K562 (cell line): Measurements from ENCODE around the gene KLHL35. TPM values are rescaled to one million over a fixed set of nuclear protein-coding genes. Genes with fewer than 3 reads are reported as not detected.

Experiments
- ATAC-seq: fragments of 200-7000 bp; cut with Tn5 transposase; 3 replicates; pipeline ENCODE4 v1.9.1; 2020; ENCODE audit warnings: moderate library complexity
- BruUV-seq: library from RNA; stranded (reverse); fragments of 400-500 nt; replicated peaks from 2 replicates; lab custom pipeline; 2021; lab: Mats Ljungman, UMichigan
- CTCF ChIA-PET: fragments of 300-600 bp; formaldehyde crosslinking; extraction: SDS; loops from one replicate; lab custom pipeline; 2021; ENCODE audit warnings: low intra/inter-chr PET ratio; lab: Yijun Ruan, JAX
- POLR2A ChIA-PET: fragments of 300-600, 350-650 bp; sonication (Branson Sonifier 250); formaldehyde crosslinking; extraction: SDS; loops from one replicate; lab custom pipeline; 2021; ENCODE audit warnings: antibody characterized with exemption, inconsistent platforms; lab: Yijun Ruan, JAX
- DNase-seq, 4 experiments: peaks; one replicate each; pipeline versions ENCODE4 v3.0.0 to v3.0.0-alpha.2; 2011 to 2018; ENCODE audit warnings: low spot score in 3 of 4, mixed read lengths in 3 of 4; ENCODE audit errors: extremely low read depth in 1 of 4
- FAIRE-seq: peaks from 2 replicates; lab custom pipeline; 2011; peaks lifted over from hg19 to GRCh38; lab: Jason Lieb, UNC
- H2AFZ ChIP-seq: 2 replicates; pipeline ENCODE4 v1.6.0; 2011; ENCODE audit warnings: low read depth, low read length, control low read depth, inconsistent platforms
- H3K27ac ChIP-seq: fragments of 200-600 bp; 3 replicates; pipeline ENCODE4 v1.8.0; 2011; ENCODE audit warnings: low read depth, mild to moderate bottlenecking, control low read depth, inconsistent platforms, low read length, moderate library complexity, mixed read lengths; ENCODE audit errors: extremely low read depth
- H3K27me3 ChIP-seq, 2 experiments: fragments of 300-600 bp in 1 of 2; 2 replicates in 1 of 2; 3 replicates in 1 of 2; pipeline versions ENCODE4 v1.6.0 to v1.8.0; 2011; ENCODE audit warnings: inconsistent platforms in 2 of 2, low read length in 2 of 2, mild to moderate bottlenecking in 1 of 2, mixed read lengths in 1 of 2, moderate library complexity in 1 of 2; ENCODE audit not compliant: control insufficient read depth in 2 of 2, insufficient read depth in 2 of 2
- H3K36me3 ChIP-seq: fragments of 300-600 bp; 3 replicates; pipeline ENCODE4 v1.8.0; 2011; ENCODE audit warnings: mild to moderate bottlenecking, low read length, inconsistent platforms; ENCODE audit not compliant: control insufficient read depth, insufficient read depth
- H3K4me1 ChIP-seq, 2 experiments: fragments of 200-600 bp in 1 of 2; replicated peaks in 1 of 2; 2 replicates in 1 of 2; 3 replicates in 1 of 2; pipeline versions ENCODE4 v1.5.1 to v1.8.0; 2011; ENCODE audit warnings: inconsistent platforms in 2 of 2, low read length in 2 of 2, mild to moderate bottlenecking in 1 of 2, mixed read lengths in 1 of 2, moderate library complexity in 1 of 2; ENCODE audit not compliant: control insufficient read depth in 2 of 2, insufficient read depth in 2 of 2
- H3K4me2 ChIP-seq: 2 replicates; pipeline ENCODE4 v1.6.1; 2011; ENCODE audit warnings: low read length, control low read depth, inconsistent platforms, mixed read lengths; ENCODE audit not compliant: insufficient read depth
- H3K4me3 ChIP-seq: fragments of 200-600 bp; sonication (generic), shearing (Covaris generic); 2 replicates; pipeline ENCODE4 v1.5.1; 2016; ENCODE audit warnings: control low read depth, inconsistent platforms
- H3K79me2 ChIP-seq: fragments of 200-600 bp; 3 replicates; pipeline ENCODE4 v1.8.0; 2011; ENCODE audit warnings: low read length, inconsistent platforms; ENCODE audit not compliant: control insufficient read depth, insufficient read depth
- H3K9ac ChIP-seq, 2 experiments: 2 replicates each; pipeline versions ENCODE4 v1.6.0 to v1.6.1; 2011; ENCODE audit warnings: low read depth in 2 of 2, low read length in 2 of 2, control low read depth in 1 of 2, inconsistent platforms in 1 of 2, mild to moderate bottlenecking in 1 of 2, mixed read lengths in 1 of 2; ENCODE audit not compliant: insufficient read depth in 1 of 2
- H3K9me1 ChIP-seq: one replicate; pipeline ENCODE4 v1.6.0; 2011; ENCODE audit warnings: inconsistent platforms, mild to moderate bottlenecking, low read length, moderate library complexity; ENCODE audit not compliant: control insufficient read depth, insufficient read depth
- H3K9me3 ChIP-seq: replicated peaks from 2 replicates; pipeline ENCODE4 v1.5.1; 2011; ENCODE audit warnings: low read depth, low read length, inconsistent platforms; ENCODE audit not compliant: control insufficient read depth, insufficient read depth
- H4K20me1 ChIP-seq: replicated peaks from 2 replicates; pipeline ENCODE4 v1.6.1; 2011; ENCODE audit warnings: low read length, inconsistent platforms, mixed read lengths; ENCODE audit not compliant: control insufficient read depth, insufficient read depth
- BCOR ChIP-seq: fragments of 450-650 bp; IDR thresholded peaks from 2 replicates; pipeline ENCODE4 v1.6.1; 2016
- CBX1 ChIP-seq: sonication (generic); IDR thresholded peaks from 2 replicates; pipeline ENCODE4 v1.6.1; 2016; ENCODE audit warnings: antibody characterized with exemption, low read depth, mild to moderate bottlenecking
- CHD4 ChIP-seq: fragments of 200-600 bp; sonication (generic); IDR thresholded peaks from 3 replicates; pipeline ENCODE4 v1.6.1; 2012; ENCODE audit warnings: low read depth, mild to moderate bottlenecking, mixed read lengths, low read length, inconsistent platforms; ENCODE audit not compliant: insufficient read depth, insufficient replicate concordance, poor library complexity, severe bottlenecking
- DMBX1 ChIP-seq: fragments of 250-450 bp; sonication (Bioruptor Pico); IDR thresholded peaks from 2 replicates; pipeline ENCODE4 v1.8.0; 2022; ENCODE audit warnings: inconsistent platforms, mild to moderate bottlenecking, moderate library complexity, borderline replicate concordance
- HDAC1 ChIP-seq, 2 experiments: fragments of 450-650 bp; IDR thresholded peaks; 2 replicates each; pipeline ENCODE4 v1.6.1; 2016 to 2017; ENCODE audit warnings: inconsistent platforms in 1 of 2, mild to moderate bottlenecking in 1 of 2, moderate library complexity in 1 of 2
- KDM1A ChIP-seq, 2 experiments: fragments of 450-650 bp; IDR thresholded peaks; 2 replicates each; pipeline ENCODE4 v1.6.1; 2016; ENCODE audit warnings: mild to moderate bottlenecking in 2 of 2
- RCOR1 ChIP-seq, 2 experiments: IDR thresholded peaks; 2 replicates each; pipeline ENCODE4 v1.6.1; 2012; ENCODE audit warnings: low read depth in 2 of 2, low read length in 2 of 2, borderline replicate concordance in 1 of 2, improper control_type of control experiment in 1 of 2
- WGBS: fragments of 100-300 bp; shearing (Covaris generic); methylation state at CpG from one replicate; pipeline ENCODE4 v1.1.6; 2016; ENCODE audit warnings: low coverage, mixed read lengths; ENCODE audit not compliant: insufficient coverage; ENCODE audit errors: missing lambda C conversion rate; 5-methylcytosine and 5-hydroxymethylcytosine counted together
- in situ Hi-C: fragments of 300-500 bp; cut with MboI; formaldehyde crosslinking; loops from 4 replicates; pipeline ENCODE4 v1.15.0; 2018; ENCODE audit warnings: inconsistent platforms, mixed read lengths
- intact Hi-C: fragments of 100-400 bp; cut with micrococcal nuclease; formaldehyde crosslinking; loops from 2 replicates; pipeline ENCODE4 v1.14.2; 2022
- polyA plus RNA-seq, 8 experiments: library from polyadenylated mRNA; depleted of rRNA in 4 of 8; stranded (reverse) in 5 of 8; unstranded in 3 of 8; fragments of >200 nt; fragmentation: Nextera tagmentation in 2 of 8; fragmentation: Illumina TruSeq in 1 of 8; extraction: Ambion mirVana in 2 of 8; extraction: Trizol in 1 of 8; gene quantifications; 2 replicates each; pipeline versions ENCODE4 v1.2.1 to v1.2.3, GENCODE V29; 2011 to 2014; ENCODE audit warnings: inconsistent platforms in 1 of 8, missing spikeins in 1 of 8
- total RNA-seq, 7 experiments: library from RNA; depleted of rRNA in 6 of 7; stranded (reverse); fragments of >200 nt in 6 of 7; fragmentation: Illumina TruSeq in 2 of 7; extraction: Trizol in 2 of 7; gene quantifications; 2 replicates each; pipeline versions ENCODE4 v1.2.1 to v1.2.3, GENCODE V29; 2011 to 2021; ENCODE audit warnings: low replicate concordance in 1 of 7
- TF ChIP-seq, protein P1 (sequence below): fragments of 250-450 bp; sonication (Bioruptor Pico); IDR thresholded peaks from 2 replicates; pipeline ENCODE4 v1.4.0; 2020
- TF ChIP-seq, protein P2 (sequence below): fragments of 250-450 bp; sonication (Bioruptor Pico); IDR thresholded peaks from 2 replicates; pipeline ENCODE4 v1.9.0; 2021; ENCODE audit warnings: mild to moderate bottlenecking, inconsistent platforms
- TF ChIP-seq, protein P3 (sequence below): fragments of 450-650 bp; IDR thresholded peaks from 2 replicates; pipeline ENCODE4 v1.6.1; 2016; ENCODE audit warnings: borderline replicate concordance

Gene KLHL35
- total and polyA plus RNA-seq, 9 of the 15 experiments (the other 6 are each of a cell fraction or from before 2014, with no cell fraction given), result not detected

DNA sequence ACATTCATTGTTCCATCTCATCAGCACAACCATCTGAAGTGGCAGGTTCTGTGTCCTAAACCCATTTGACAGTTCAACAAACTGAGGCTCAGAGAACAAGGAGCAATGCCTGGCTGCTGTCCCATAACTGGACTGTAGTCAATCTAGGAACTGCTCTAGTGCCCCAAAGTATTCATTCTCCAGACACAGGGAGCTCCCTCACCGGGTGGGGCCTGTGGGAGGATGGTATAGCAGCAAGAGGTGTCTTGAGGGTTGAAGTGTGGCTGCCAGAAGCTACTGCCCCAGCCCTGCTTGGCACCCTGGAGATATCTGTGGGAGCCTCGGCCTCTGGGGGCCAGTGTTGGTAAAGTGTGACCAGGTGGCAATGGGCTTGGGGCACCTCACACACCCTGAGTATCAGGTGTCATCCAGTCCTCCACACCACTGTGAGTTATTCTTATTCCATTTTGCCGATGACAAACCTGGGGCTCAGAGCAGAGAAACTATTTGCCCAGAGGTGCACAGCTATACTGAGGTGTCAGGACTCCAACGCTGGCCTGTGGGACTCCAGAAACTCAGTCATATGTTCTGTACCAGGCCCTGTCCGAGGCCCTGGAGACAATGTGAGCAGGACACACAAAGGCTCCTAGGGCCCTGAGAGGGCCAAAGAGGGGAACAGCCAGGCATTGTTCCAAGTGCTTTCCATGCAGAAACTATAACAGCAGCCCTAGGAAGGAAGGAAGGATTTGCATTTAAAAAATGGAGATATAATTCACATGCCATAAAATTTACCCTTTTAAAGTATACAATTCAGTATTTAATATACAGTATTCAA, 46.0 kb upstream of the KLHL35 start:
- no peak for ATAC-seq
- intact Hi-C loops, result no loop called here
- Histone ChIP-seq H3K4me1 (peaks cover 65 to 69% of the 10 kb centered on the region in 2 experiments), H3K9ac (peak overlapping the region; percentile 15 to 75; a peak in 3 of 4 replicates), H3K9me3 (no peaks in the 10 kb centered on the region), H3K27me3 (no peaks in the 10 kb centered on the region), H3K36me3 (no peaks in the 10 kb centered on the region), H3K9me1 (peaks cover 4% of the 10 kb centered on the region), H4K20me1 (no peaks in the 10 kb centered on the region), H3K4me3 (no peak overlapping the region), H3K4me2 (no peak overlapping the region), H2AFZ (no peak overlapping the region), H3K27ac (peak overlapping the region; percentile 69; the same call in 2 of the 3 replicates), H3K79me2 (no peaks in the 10 kb centered on the region)
- no peak for DNase-seq
- in situ Hi-C loops, result no loop called here
- CTCF ChIA-PET, result no interaction called here
- no TSS peak for BruUV-seq
- FAIRE-seq, result no peak
- 51% methylated on average over 5 of the region's 5 CpGs for WGBS
- POLR2A ChIA-PET, result no interaction called here
- TF ChIP-seq KDM1A (IDR thresholded peaks at IDR 0.05), result peak; percentile 80 to 91
- peak; percentile 60 to 84; a peak in 2 of 4 replicates for TF ChIP-seq RCOR1 (IDR thresholded peaks at IDR 0.05; ENCODE audit: borderline replicate concordance in 1 of 2, low read depth in 2 of 2, low read length in 2 of 2)
- TF ChIP-seq, protein P1, sequence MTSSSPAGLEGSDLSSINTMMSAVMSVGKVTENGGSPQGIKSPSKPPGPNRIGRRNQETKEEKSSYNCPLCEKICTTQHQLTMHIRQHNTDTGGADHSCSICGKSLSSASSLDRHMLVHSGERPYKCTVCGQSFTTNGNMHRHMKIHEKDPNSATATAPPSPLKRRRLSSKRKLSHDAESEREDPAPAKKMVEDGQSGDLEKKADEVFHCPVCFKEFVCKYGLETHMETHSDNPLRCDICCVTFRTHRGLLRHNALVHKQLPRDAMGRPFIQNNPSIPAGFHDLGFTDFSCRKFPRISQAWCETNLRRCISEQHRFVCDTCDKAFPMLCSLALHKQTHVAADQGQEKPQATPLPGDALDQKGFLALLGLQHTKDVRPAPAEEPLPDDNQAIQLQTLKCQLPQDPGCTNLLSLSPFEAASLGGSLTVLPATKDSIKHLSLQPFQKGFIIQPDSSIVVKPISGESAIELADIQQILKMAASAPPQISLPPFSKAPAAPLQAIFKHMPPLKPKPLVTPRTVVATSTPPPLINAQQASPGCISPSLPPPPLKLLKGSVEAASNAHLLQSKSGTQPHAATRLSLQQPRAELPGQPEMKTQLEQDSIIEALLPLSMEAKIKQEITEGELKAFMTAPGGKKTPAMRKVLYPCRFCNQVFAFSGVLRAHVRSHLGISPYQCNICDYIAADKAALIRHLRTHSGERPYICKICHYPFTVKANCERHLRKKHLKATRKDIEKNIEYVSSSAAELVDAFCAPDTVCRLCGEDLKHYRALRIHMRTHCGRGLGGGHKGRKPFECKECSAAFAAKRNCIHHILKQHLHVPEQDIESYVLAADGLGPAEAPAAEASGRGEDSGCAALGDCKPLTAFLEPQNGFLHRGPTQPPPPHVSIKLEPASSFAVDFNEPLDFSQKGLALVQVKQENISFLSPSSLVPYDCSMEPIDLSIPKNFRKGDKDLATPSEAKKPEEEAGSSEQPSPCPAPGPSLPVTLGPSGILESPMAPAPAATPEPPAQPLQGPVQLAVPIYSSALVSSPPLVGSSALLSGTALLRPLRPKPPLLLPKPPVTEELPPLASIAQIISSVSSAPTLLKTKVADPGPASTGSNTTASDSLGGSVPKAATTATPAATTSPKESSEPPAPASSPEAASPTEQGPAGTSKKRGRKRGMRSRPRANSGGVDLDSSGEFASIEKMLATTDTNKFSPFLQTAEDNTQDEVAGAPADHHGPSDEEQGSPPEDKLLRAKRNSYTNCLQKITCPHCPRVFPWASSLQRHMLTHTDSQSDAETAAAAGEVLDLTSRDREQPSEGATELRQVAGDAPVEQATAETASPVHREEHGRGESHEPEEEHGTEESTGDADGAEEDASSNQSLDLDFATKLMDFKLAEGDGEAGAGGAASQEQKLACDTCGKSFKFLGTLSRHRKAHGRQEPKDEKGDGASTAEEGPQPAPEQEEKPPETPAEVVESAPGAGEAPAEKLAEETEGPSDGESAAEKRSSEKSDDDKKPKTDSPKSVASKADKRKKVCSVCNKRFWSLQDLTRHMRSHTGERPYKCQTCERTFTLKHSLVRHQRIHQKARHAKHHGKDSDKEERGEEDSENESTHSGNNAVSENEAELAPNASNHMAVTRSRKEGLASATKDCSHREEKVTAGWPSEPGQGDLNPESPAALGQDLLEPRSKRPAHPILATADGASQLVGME (CRISPR knock-in tag), result no peak
- TF ChIP-seq BCOR, result peak; percentile 98
- TF ChIP-seq CHD4, result peak; percentile 81
- no peak for TF ChIP-seq DMBX1
- TF ChIP-seq, protein P2, sequence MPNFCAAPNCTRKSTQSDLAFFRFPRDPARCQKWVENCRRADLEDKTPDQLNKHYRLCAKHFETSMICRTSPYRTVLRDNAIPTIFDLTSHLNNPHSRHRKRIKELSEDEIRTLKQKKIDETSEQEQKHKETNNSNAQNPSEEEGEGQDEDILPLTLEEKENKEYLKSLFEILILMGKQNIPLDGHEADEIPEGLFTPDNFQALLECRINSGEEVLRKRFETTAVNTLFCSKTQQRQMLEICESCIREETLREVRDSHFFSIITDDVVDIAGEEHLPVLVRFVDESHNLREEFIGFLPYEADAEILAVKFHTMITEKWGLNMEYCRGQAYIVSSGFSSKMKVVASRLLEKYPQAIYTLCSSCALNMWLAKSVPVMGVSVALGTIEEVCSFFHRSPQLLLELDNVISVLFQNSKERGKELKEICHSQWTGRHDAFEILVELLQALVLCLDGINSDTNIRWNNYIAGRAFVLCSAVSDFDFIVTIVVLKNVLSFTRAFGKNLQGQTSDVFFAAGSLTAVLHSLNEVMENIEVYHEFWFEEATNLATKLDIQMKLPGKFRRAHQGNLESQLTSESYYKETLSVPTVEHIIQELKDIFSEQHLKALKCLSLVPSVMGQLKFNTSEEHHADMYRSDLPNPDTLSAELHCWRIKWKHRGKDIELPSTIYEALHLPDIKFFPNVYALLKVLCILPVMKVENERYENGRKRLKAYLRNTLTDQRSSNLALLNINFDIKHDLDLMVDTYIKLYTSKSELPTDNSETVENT (CRISPR knock-in tag), result 0 out of 2 replicates have a peak, but pooled peaks have one; percentile 21
- 0 out of 4 replicates have a peak, but pooled peaks of 1 of the 2 experiments have one; percentile 19 for TF ChIP-seq HDAC1 (IDR thresholded peaks at IDR 0.05)
- TF ChIP-seq, protein P3, sequence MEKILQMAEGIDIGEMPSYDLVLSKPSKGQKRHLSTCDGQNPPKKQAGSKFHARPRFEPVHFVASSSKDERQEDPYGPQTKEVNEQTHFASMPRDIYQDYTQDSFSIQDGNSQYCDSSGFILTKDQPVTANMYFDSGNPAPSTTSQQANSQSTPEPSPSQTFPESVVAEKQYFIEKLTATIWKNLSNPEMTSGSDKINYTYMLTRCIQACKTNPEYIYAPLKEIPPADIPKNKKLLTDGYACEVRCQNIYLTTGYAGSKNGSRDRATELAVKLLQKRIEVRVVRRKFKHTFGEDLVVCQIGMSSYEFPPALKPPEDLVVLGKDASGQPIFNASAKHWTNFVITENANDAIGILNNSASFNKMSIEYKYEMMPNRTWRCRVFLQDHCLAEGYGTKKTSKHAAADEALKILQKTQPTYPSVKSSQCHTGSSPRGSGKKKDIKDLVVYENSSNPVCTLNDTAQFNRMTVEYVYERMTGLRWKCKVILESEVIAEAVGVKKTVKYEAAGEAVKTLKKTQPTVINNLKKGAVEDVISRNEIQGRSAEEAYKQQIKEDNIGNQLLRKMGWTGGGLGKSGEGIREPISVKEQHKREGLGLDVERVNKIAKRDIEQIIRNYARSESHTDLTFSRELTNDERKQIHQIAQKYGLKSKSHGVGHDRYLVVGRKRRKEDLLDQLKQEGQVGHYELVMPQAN, result no peak
- peak; percentile 51; the same call in 1 of the 2 replicates for TF ChIP-seq CBX1
